Keratinocyte (primary cell): ENCODE measurements around the gene BBOX1. TPM values are rescaled to one million over a fixed set of nuclear protein-coding genes. Genes with fewer than 3 reads are reported as not detected.

Experiments used
- DNase-seq: peaks from one replicate; pipeline ENCODE4 v3.0.0-alpha.2; 2011; ENCODE audit warnings: low read depth, missing footprints, low spot score
- FAIRE-seq: peaks from 2 replicates; lab custom pipeline; 2011; peaks lifted over from hg19 to GRCh38; lab: Jason Lieb, UNC
- H2AFZ ChIP-seq: 2 replicates; pipeline ENCODE4 v1.6.0; 2012; ENCODE audit warnings: low read length, control low read depth, inconsistent platforms; ENCODE audit not compliant: control insufficient read depth
- H3K27ac ChIP-seq: 2 replicates; pipeline ENCODE4 v1.5.1; 2011; ENCODE audit warnings: low read length; ENCODE audit not compliant: control insufficient read depth, insufficient read depth
- H3K27me3 ChIP-seq: 3 replicates; pipeline ENCODE4 v1.6.0; 2011; ENCODE audit warnings: low read length; ENCODE audit not compliant: control insufficient read depth, insufficient read depth; ENCODE audit errors: extremely low read depth
- H3K36me3 ChIP-seq, 2 experiments: 2 replicates in 1 of 2; 3 replicates in 1 of 2; pipeline ENCODE4 v1.5.1; 2011; ENCODE audit warnings: low read length in 2 of 2, mild to moderate bottlenecking in 1 of 2; ENCODE audit not compliant: control insufficient read depth in 2 of 2, insufficient read depth in 2 of 2; ENCODE audit errors: extremely low read depth in 1 of 2
- H3K4me1 ChIP-seq: 3 replicates; pipeline ENCODE4 v1.5.1; 2011; ENCODE audit warnings: low read length; ENCODE audit not compliant: control insufficient read depth, insufficient read depth; ENCODE audit errors: extremely low read depth
- H3K4me2 ChIP-seq: 3 replicates; pipeline ENCODE4 v1.6.0; 2011; ENCODE audit warnings: low read depth, low read length; ENCODE audit not compliant: control insufficient read depth, insufficient read depth; ENCODE audit errors: extremely low read depth
- H3K4me3 ChIP-seq, 3 experiments: fragments of 200-600 bp in 1 of 3; sonication (generic) in 1 of 3; 2 replicates in 2 of 3; 3 replicates in 1 of 3; pipeline ENCODE4 v1.5.1; 2011 to 2016; ENCODE audit warnings: low read length in 3 of 3, mild to moderate bottlenecking in 3 of 3, control low read depth in 2 of 3, inconsistent platforms in 1 of 3, low read depth in 1 of 3, mixed read lengths in 1 of 3, mixed run types in 1 of 3, moderate library complexity in 1 of 3; ENCODE audit not compliant: control insufficient read depth in 2 of 3, insufficient read depth in 2 of 3; ENCODE audit errors: extremely low read depth in 1 of 3
- H3K79me2 ChIP-seq: 2 replicates; pipeline ENCODE4 v1.6.0; 2012; ENCODE audit warnings: low read length; ENCODE audit not compliant: control insufficient read depth, insufficient read depth
- H3K9ac ChIP-seq: 3 replicates; pipeline ENCODE4 v1.6.0; 2011; ENCODE audit warnings: low read length; ENCODE audit not compliant: control insufficient read depth, insufficient read depth; ENCODE audit errors: extremely low read depth
- H3K9me1 ChIP-seq: 3 replicates; pipeline ENCODE4 v1.6.0; 2011; ENCODE audit warnings: low read length; ENCODE audit not compliant: control insufficient read depth, insufficient read depth; ENCODE audit errors: extremely low read depth
- H3K9me3 ChIP-seq: 2 replicates; pipeline ENCODE4 v1.5.1; 2012; ENCODE audit warnings: low read depth, low read length; ENCODE audit not compliant: control insufficient read depth
- H4K20me1 ChIP-seq: 3 replicates; pipeline ENCODE4 v1.6.0; 2011; ENCODE audit warnings: low read length; ENCODE audit not compliant: control insufficient read depth, insufficient read depth; ENCODE audit errors: extremely low read depth
- EZH2 ChIP-seq: IDR thresholded peaks from one replicate; pipeline ENCODE4 v1.6.1; 2012; ENCODE audit warnings: inconsistent platforms, mild to moderate bottlenecking, low read length, moderate library complexity
- dilution Hi-C: fragments of 300-500 bp; cut with MboI; formaldehyde crosslinking; loops from one replicate; pipeline ENCODE4 v1.7.0; 2020; ENCODE audit warnings: low sequenced_read_pairs; ENCODE audit not compliant: extremely low pct_ligation_motif_present
- polyA plus RNA-seq, 5 experiments: library from polyadenylated mRNA; depleted of rRNA in 3 of 5; stranded (reverse) in 3 of 5; stranded (forward) in 1 of 5; unstranded in 1 of 5; fragments of >200 nt; gene quantifications; 1 replicate in 1 of 5; 2 replicates in 3 of 5; 3 replicates in 1 of 5; pipeline versions ENCODE4 v1.2.1 to v1.2.3, GENCODE V29; 2011 to 2012; ENCODE audit warnings: missing spikeins in 2 of 5, low read depth in 1 of 5, low replicate concordance in 1 of 5
- TF ChIP-seq, protein P1 (sequence below), 3 experiments: IDR thresholded peaks in 1 of 3; conservative IDR thresholded peaks in 1 of 3; optimal IDR thresholded peaks in 1 of 3; 2 replicates in 2 of 3; 3 replicates in 1 of 3; pipeline versions ENCODE3 to v1.5.1; 2011; ENCODE audit warnings: low read length in 3 of 3, mild to moderate bottlenecking in 3 of 3, moderate library complexity in 2 of 3, control low read depth in 1 of 3, inconsistent platforms in 1 of 3; ENCODE audit not compliant: insufficient read depth in 2 of 3; ENCODE audit errors: extremely low read depth in 1 of 3

The BBOX1 gene
- polyA plus RNA-seq, 1 donor (not counting 4 experiments of a cell fraction or from before 2014, with no cell fraction given) = 2.4 TPM

DNA sequence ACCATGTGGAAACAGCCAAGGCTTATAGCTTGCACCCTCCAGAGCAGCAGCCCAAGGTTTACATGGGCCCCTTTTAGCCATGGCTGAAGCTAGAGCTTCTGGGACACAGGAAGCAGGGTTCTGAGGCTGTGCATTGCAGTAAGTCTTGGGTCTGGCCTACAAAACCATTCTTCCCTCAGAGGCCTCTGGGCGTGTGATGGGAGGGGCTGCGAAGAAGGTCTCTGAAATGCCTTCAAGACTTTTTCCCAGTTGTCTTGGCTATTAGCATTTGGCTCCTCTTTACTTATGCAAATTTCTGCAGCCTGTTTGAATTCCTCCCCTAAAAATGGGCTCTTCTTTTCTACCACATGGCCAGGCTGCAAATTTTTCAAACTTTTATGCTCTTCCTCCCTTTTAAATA lies 109.5 kb downstream of the BBOX1 start:
- H4K20me1 ChIP-seq = no peaks in the 10 kb centered on the region
- no peak overlapping the region for H2AFZ ChIP-seq
- FAIRE-seq (no peak), DNase-seq (no peak)
- H3K27ac ChIP-seq = no peak overlapping the region
- no peak overlapping the region for H3K4me2 ChIP-seq
- H3K79me2 ChIP-seq = no peaks in the 10 kb centered on the region
- no peak overlapping the region for H3K9ac ChIP-seq
- no peaks in the 10 kb centered on the region for H3K4me1 ChIP-seq
- TF ChIP-seq EZH2 = no peak
- TF ChIP-seq, protein P1, sequence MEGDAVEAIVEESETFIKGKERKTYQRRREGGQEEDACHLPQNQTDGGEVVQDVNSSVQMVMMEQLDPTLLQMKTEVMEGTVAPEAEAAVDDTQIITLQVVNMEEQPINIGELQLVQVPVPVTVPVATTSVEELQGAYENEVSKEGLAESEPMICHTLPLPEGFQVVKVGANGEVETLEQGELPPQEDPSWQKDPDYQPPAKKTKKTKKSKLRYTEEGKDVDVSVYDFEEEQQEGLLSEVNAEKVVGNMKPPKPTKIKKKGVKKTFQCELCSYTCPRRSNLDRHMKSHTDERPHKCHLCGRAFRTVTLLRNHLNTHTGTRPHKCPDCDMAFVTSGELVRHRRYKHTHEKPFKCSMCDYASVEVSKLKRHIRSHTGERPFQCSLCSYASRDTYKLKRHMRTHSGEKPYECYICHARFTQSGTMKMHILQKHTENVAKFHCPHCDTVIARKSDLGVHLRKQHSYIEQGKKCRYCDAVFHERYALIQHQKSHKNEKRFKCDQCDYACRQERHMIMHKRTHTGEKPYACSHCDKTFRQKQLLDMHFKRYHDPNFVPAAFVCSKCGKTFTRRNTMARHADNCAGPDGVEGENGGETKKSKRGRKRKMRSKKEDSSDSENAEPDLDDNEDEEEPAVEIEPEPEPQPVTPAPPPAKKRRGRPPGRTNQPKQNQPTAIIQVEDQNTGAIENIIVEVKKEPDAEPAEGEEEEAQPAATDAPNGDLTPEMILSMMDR (optimal IDR thresholded peaks at IDR 0.05 in 1 of 3, IDR thresholded peaks at IDR 0.05 in 1 of 3, conservative IDR thresholded peaks at IDR 0.05 in 1 of 3; ENCODE audit: extremely low read depth in 1 of 3, insufficient read depth in 2 of 3, low read length in 3 of 3) = no peak
- no peaks in the 10 kb centered on the region for H3K9me1 ChIP-seq
- no peak overlapping the region for H3K4me3 ChIP-seq
- H3K27me3 ChIP-seq = no peaks in the 10 kb centered on the region
- no peaks in the 10 kb centered on the region for H3K9me3 ChIP-seq
- H3K36me3 ChIP-seq = no peaks in the 10 kb centered on the region
- dilution Hi-C loops = no loop called here

DNA sequence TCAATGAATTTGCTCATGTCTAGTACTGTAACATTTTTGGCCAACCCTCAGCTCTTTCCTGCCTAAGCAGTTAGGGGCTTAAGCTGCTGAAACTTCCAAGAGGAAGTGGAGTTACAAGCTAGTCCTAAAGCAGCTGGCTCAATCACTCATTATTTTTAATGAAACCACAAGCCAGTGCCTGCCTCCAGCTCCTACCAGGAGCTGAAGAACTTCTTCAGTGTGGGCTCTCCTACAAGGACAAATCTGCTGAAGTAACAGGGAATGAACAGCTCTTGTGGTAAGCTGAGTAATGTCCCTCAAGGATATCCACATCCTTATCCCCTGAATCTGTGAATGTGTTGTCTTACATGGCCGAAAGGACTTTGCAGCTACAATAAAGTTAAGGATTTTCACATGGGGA lies 112.5 kb downstream of the BBOX1 start:
- dilution Hi-C loops = no loop called here
- H3K4me2 ChIP-seq = no peak overlapping the region
- H3K9ac ChIP-seq = no peak overlapping the region
- no peaks in the 10 kb centered on the region for H3K27me3 ChIP-seq
- H3K4me3 ChIP-seq = no peak overlapping the region
- no peaks in the 10 kb centered on the region for H3K36me3 ChIP-seq
- no peak overlapping the region for H3K27ac ChIP-seq
- no peaks in the 10 kb centered on the region for H3K79me2 ChIP-seq
- H3K9me3 ChIP-seq = no peaks in the 10 kb centered on the region
- H3K9me1 ChIP-seq = no peaks in the 10 kb centered on the region
- no peak overlapping the region for H2AFZ ChIP-seq
- DNase-seq = no peak
- H3K4me1 ChIP-seq = no peaks in the 10 kb centered on the region
- no peak for TF ChIP-seq EZH2
- TF ChIP-seq, protein P1 (optimal IDR thresholded peaks at IDR 0.05 in 1 of 3, IDR thresholded peaks at IDR 0.05 in 1 of 3, conservative IDR thresholded peaks at IDR 0.05 in 1 of 3; ENCODE audit: extremely low read depth in 1 of 3, insufficient read depth in 2 of 3, low read length in 3 of 3) = no peak
- no peak for FAIRE-seq
- H4K20me1 ChIP-seq = no peaks in the 10 kb centered on the region
